HEK293 (cell line): ENCODE results near the gene SFT2D1.

Source experiments
- CTCF ChIA-PET: fragments of 350-600 bp; formaldehyde crosslinking; extraction: SDS; loops from one replicate; lab custom pipeline; 2021; ENCODE audit warnings: antibody characterized with exemption; lab: Yijun Ruan, JAX
- POLR2A ChIA-PET: fragments of 300-600 bp; formaldehyde crosslinking; extraction: SDS; loops from one replicate; lab custom pipeline; 2020; ENCODE audit warnings: antibody characterized with exemption, inconsistent platforms; lab: Yijun Ruan, JAX
- H3K27ac ChIP-seq: fragments of 200-500 bp; sonication (Bioruptor generic); 2 replicates; pipeline ENCODE4 v1.5.1; 2014; ENCODE audit warnings: low read depth, low read length, control low read depth, inconsistent platforms; ENCODE audit errors: extremely low read depth
- H3K36me3 ChIP-seq, 2 experiments: fragments of 200-500 bp in 1 of 2; sonication (Bioruptor generic) in 1 of 2; 1 replicate in 1 of 2; 2 replicates in 1 of 2; pipeline ENCODE4 v1.5.1; 2014 to 2017; ENCODE audit warnings: inconsistent platforms in 2 of 2, low read length in 2 of 2; ENCODE audit not compliant: control insufficient read depth in 2 of 2, insufficient read depth in 1 of 2
- H3K4me1 ChIP-seq: fragments of 200-500 bp; sonication (Bioruptor generic); 2 replicates; pipeline ENCODE4 v1.5.1; 2014; ENCODE audit warnings: mild to moderate bottlenecking, low read length, inconsistent platforms; ENCODE audit not compliant: control insufficient read depth, insufficient read depth
- H3K4me3 ChIP-seq: 2 replicates; pipeline ENCODE4 v1.5.1; 2011; ENCODE audit warnings: low read depth, mild to moderate bottlenecking, control low read depth, low read length, moderate library complexity
- H3K9me3 ChIP-seq: fragments of 200-500 bp; sonication (Bioruptor generic); 2 replicates; pipeline ENCODE4 v1.5.1; 2014; ENCODE audit warnings: low read depth, low read length, inconsistent platforms; ENCODE audit not compliant: control insufficient read depth, insufficient read depth
- OSR2 ChIP-seq: fragments of 450-650 bp; formaldehyde crosslinking; IDR thresholded peaks from 2 replicates; pipeline ENCODE4 v1.5.1; 2016; ENCODE audit warnings: missing biosample characterization, missing genetic modification characterization
- SALL2 ChIP-seq: fragments of 450-650 bp; formaldehyde crosslinking; IDR thresholded peaks from 2 replicates; pipeline ENCODE4 v1.5.0; 2017; ENCODE audit warnings: missing biosample characterization, mild to moderate bottlenecking, missing genetic modification characterization, borderline replicate concordance
- TCF7L2 ChIP-seq: IDR thresholded peaks from 2 replicates; pipeline ENCODE4 v1.6.1; 2011; ENCODE audit warnings: low read depth, mild to moderate bottlenecking, inconsistent platforms, low read length, moderate library complexity, borderline replicate concordance
- YY1 ChIP-seq: fragments of 450-650 bp; formaldehyde crosslinking; IDR thresholded peaks from 2 replicates; pipeline ENCODE4 v1.5.1; 2018; ENCODE audit warnings: missing biosample characterization, missing genetic modification characterization
- ZNF155 ChIP-seq: fragments of 450-650 bp; formaldehyde crosslinking; IDR thresholded peaks from 2 replicates; pipeline ENCODE4 v1.5.1; 2016; ENCODE audit warnings: missing biosample characterization, missing genetic modification characterization
- ZNF239 ChIP-seq: fragments of 450-650 bp; formaldehyde crosslinking; IDR thresholded peaks from 2 replicates; pipeline ENCODE4 v1.5.1; 2016; ENCODE audit warnings: missing biosample characterization, missing genetic modification characterization
- ZNF335 ChIP-seq: fragments of 450-650 bp; formaldehyde crosslinking; conservative IDR thresholded peaks from 2 replicates; pipeline ENCODE4 v1.5.1; 2016; ENCODE audit warnings: missing biosample characterization, missing genetic modification characterization
- ZNF350 ChIP-seq: fragments of 450-650 bp; formaldehyde crosslinking; IDR thresholded peaks from 2 replicates; pipeline ENCODE4 v1.5.0; 2017; ENCODE audit warnings: missing biosample characterization, mild to moderate bottlenecking, missing genetic modification characterization
- ZNF394 ChIP-seq: fragments of 450-650 bp; formaldehyde crosslinking; IDR thresholded peaks from 2 replicates; pipeline ENCODE4 v1.5.1; 2016; ENCODE audit warnings: missing biosample characterization, missing genetic modification characterization, mild to moderate bottlenecking, moderate library complexity, borderline replicate concordance
- ZNF513 ChIP-seq: fragments of 450-650 bp; IDR thresholded peaks from 2 replicates; pipeline ENCODE4 v1.5.1; 2018; ENCODE audit warnings: missing biosample characterization, missing genetic modification characterization
- ZNF521 ChIP-seq: fragments of 450-650 bp; formaldehyde crosslinking; IDR thresholded peaks from 2 replicates; pipeline ENCODE4 v1.5.1; 2017; ENCODE audit warnings: missing biosample characterization, mild to moderate bottlenecking, missing genetic modification characterization
- ZNF555 ChIP-seq: fragments of 450-650 bp; formaldehyde crosslinking; conservative IDR thresholded peaks from 2 replicates; pipeline ENCODE4 v1.5.1; 2017; ENCODE audit warnings: missing biosample characterization, mild to moderate bottlenecking, missing genetic modification characterization, inconsistent platforms
- ZNF76 ChIP-seq: fragments of 450-650 bp; formaldehyde crosslinking; IDR thresholded peaks from 2 replicates; pipeline ENCODE4; 2016; ENCODE audit warnings: low read depth, missing biosample characterization, missing genetic modification characterization, borderline replicate concordance
- ZSCAN16 ChIP-seq: fragments of 450-650 bp; formaldehyde crosslinking; IDR thresholded peaks from 2 replicates; pipeline ENCODE4 v1.5.1; 2016; ENCODE audit warnings: missing biosample characterization, missing genetic modification characterization
- ZSCAN18 ChIP-seq: fragments of 450-650 bp; formaldehyde crosslinking; IDR thresholded peaks from 2 replicates; pipeline ENCODE4 v1.5.1; 2016; ENCODE audit warnings: missing biosample characterization, missing genetic modification characterization
- TF ChIP-seq, protein P1 (sequence below): fragments of 450-650 bp; formaldehyde crosslinking; conservative IDR thresholded peaks from 2 replicates; pipeline ENCODE4 v1.5.1; 2016; ENCODE audit warnings: low read depth, missing biosample characterization, missing genetic modification characterization
- TF ChIP-seq, protein P2 (sequence below): fragments of 450-650 bp; formaldehyde crosslinking; IDR thresholded peaks from 2 replicates; pipeline ENCODE4 v1.5.1; 2016; ENCODE audit warnings: missing biosample characterization, missing genetic modification characterization
- TF ChIP-seq, protein P3 (sequence below): fragments of 450-650 bp; formaldehyde crosslinking; IDR thresholded peaks from 2 replicates; pipeline ENCODE4 v1.5.1; 2016; ENCODE audit warnings: missing biosample characterization, missing genetic modification characterization
- TF ChIP-seq, protein P4 (sequence below): fragments of 450-650 bp; formaldehyde crosslinking; IDR thresholded peaks from 2 replicates; pipeline ENCODE4 v1.5.0; 2017; ENCODE audit warnings: missing biosample characterization, missing genetic modification characterization, borderline replicate concordance

Gene SFT2D1

GRCh38 chr6:166377721-166378120 lies 35.4 kb upstream of the SFT2D1 start:
- H3K4me1 ChIP-seq, result 0 out of 2 replicates have a peak, but pooled peaks cover 3% of the 10 kb centered on the region
- POLR2A ChIA-PET, result no interaction called here
- H3K9me3 ChIP-seq, result no peaks in the 10 kb centered on the region
- CTCF ChIA-PET, result interaction anchor here (0.5 to 4.6 kb wide), 5 partner anchors 19 to 66 kb away, joined by 3 to 37 read pairs (median 3); no protein-coding TSS in a partner anchor
- no peak overlapping the region for H3K4me3 ChIP-seq
- TF ChIP-seq SALL2 (tag by site-specific recombination) (no peak), ZSCAN18 (tag by site-specific recombination) (no peak), TCF7L2 (no peak), ZSCAN16 (tag by site-specific recombination) (no peak), ZNF521 (no peak), ZNF239 (tag by site-specific recombination) (no peak), ZNF350 (no peak), ZNF394 (no peak), YY1 (no peak), ZNF76 (tag by site-specific recombination) (no peak)
- TF ChIP-seq, protein P1, sequence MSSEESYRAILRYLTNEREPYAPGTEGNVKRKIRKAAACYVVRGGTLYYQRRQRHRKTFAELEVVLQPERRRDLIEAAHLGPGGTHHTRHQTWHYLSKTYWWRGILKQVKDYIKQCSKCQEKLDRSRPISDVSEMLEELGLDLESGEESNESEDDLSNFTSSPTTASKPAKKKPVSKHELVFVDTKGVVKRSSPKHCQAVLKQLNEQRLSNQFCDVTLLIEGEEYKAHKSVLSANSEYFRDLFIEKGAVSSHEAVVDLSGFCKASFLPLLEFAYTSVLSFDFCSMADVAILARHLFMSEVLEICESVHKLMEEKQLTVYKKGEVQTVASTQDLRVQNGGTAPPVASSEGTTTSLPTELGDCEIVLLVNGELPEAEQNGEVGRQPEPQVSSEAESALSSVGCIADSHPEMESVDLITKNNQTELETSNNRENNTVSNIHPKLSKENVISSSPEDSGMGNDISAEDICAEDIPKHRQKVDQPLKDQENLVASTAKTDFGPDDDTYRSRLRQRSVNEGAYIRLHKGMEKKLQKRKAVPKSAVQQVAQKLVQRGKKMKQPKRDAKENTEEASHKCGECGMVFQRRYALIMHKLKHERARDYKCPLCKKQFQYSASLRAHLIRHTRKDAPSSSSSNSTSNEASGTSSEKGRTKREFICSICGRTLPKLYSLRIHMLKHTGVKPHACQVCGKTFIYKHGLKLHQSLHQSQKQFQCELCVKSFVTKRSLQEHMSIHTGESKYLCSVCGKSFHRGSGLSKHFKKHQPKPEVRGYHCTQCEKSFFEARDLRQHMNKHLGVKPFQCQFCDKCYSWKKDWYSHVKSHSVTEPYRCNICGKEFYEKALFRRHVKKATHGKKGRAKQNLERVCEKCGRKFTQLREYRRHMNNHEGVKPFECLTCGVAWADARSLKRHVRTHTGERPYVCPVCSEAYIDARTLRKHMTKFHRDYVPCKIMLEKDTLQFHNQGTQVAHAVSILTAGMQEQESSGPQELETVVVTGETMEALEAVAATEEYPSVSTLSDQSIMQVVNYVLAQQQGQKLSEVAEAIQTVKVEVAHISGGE (tag by site-specific recombination), result no peak
- TF ChIP-seq, protein P2, sequence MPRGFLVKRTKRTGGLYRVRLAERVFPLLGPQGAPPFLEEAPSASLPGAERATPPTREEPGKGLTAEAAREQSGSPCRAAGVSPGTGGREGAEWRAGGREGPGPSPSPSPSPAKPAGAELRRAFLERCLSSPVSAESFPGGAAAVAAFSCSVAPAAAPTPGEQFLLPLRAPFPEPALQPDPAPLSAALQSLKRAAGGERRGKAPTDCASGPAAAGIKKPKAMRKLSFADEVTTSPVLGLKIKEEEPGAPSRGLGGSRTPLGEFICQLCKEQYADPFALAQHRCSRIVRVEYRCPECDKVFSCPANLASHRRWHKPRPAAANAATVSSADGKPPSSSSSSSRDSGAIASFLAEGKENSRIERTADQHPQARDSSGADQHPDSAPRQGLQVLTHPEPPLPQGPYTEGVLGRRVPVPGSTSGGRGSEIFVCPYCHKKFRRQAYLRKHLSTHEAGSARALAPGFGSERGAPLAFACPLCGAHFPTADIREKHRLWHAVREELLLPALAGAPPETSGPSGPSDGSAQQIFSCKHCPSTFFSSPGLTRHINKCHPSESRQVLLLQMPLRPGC (tag by site-specific recombination), result no peak
- H3K27ac ChIP-seq, result no peak overlapping the region
- no peaks in the 10 kb centered on the region for H3K36me3 ChIP-seq

- Histone ChIP-seq H3K27ac (no peak overlapping the region), H3K4me3 (no peak overlapping the region), H3K36me3 (no peaks in the 10 kb centered on the region), H3K4me1 (no peaks in the 10 kb centered on the region), H3K9me3 (no peaks in the 10 kb centered on the region)
- TF ChIP-seq, protein P3, sequence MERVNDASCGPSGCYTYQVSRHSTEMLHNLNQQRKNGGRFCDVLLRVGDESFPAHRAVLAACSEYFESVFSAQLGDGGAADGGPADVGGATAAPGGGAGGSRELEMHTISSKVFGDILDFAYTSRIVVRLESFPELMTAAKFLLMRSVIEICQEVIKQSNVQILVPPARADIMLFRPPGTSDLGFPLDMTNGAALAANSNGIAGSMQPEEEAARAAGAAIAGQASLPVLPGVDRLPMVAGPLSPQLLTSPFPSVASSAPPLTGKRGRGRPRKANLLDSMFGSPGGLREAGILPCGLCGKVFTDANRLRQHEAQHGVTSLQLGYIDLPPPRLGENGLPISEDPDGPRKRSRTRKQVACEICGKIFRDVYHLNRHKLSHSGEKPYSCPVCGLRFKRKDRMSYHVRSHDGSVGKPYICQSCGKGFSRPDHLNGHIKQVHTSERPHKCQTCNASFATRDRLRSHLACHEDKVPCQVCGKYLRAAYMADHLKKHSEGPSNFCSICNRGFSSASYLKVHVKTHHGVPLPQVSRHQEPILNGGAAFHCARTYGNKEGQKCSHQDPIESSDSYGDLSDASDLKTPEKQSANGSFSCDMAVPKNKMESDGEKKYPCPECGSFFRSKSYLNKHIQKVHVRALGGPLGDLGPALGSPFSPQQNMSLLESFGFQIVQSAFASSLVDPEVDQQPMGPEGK (tag by site-specific recombination), result no peak
- 0 out of 2 replicates have a peak, but pooled peaks have one; percentile 8 for TF ChIP-seq OSR2 (tag by site-specific recombination)
- no peak for TF ChIP-seq ZNF155 (tag by site-specific recombination)
- TF ChIP-seq ZNF513 (tag by site-specific recombination), result no peak
- no peak for TF ChIP-seq ZNF555
- TF ChIP-seq, protein P4, sequence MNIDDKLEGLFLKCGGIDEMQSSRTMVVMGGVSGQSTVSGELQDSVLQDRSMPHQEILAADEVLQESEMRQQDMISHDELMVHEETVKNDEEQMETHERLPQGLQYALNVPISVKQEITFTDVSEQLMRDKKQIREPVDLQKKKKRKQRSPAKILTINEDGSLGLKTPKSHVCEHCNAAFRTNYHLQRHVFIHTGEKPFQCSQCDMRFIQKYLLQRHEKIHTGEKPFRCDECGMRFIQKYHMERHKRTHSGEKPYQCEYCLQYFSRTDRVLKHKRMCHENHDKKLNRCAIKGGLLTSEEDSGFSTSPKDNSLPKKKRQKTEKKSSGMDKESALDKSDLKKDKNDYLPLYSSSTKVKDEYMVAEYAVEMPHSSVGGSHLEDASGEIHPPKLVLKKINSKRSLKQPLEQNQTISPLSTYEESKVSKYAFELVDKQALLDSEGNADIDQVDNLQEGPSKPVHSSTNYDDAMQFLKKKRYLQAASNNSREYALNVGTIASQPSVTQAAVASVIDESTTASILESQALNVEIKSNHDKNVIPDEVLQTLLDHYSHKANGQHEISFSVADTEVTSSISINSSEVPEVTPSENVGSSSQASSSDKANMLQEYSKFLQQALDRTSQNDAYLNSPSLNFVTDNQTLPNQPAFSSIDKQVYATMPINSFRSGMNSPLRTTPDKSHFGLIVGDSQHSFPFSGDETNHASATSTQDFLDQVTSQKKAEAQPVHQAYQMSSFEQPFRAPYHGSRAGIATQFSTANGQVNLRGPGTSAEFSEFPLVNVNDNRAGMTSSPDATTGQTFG (tag by site-specific recombination), result no peak
- TF ChIP-seq ZNF335 (tag by site-specific recombination), result no peak
- POLR2A ChIA-PET, result interaction anchor here (0.7 kb wide), 1 partner anchor 89 kb away, joined by 3 read pairs; no protein-coding TSS in a partner anchor
- CTCF ChIA-PET, result interaction anchor here (1.1 kb wide), 1 partner anchor 61 kb away, joined by 4 read pairs; no protein-coding TSS in a partner anchor
Observed at GRCh38 chr6:166375013-166375412, 32.7 kb upstream of the SFT2D1 start.
